Hepatocyte (in vitro differentiated cells): Measurements from ENCODE around the gene VPS45. TPM values are rescaled to one million over a fixed set of nuclear protein-coding genes. Genes with fewer than 3 reads are reported as not detected.
A peak's percentile ranks its signal among the peaks of the same experiment; 100 is the strongest.

ENCODE experiments used
- DNase-seq: peaks from one replicate; pipeline ENCODE4 v3.0.0-alpha.2; 2016; ENCODE audit warnings: low spot score
- H2AFZ ChIP-seq: fragments of 200-600 bp; sonication (generic); 2 replicates; pipeline ENCODE4 v1.6.0; 2016; ENCODE audit warnings: antibody characterized with exemption, mild to moderate bottlenecking
- H3K27ac ChIP-seq: fragments of 200-600 bp; sonication (generic); 2 replicates; pipeline ENCODE4 v1.5.1; 2016; ENCODE audit warnings: mild to moderate bottlenecking
- H3K27me3 ChIP-seq: fragments of 200-600 bp; sonication (generic); 2 replicates; pipeline ENCODE4 v1.6.1; 2016
- H3K36me3 ChIP-seq: fragments of 200-600 bp; sonication (generic); replicated peaks from 2 replicates; pipeline ENCODE4 v1.5.1; 2016; ENCODE audit warnings: low read depth; ENCODE audit not compliant: insufficient read depth
- H3K4me1 ChIP-seq: fragments of 200-600 bp; sonication (generic); 2 replicates; pipeline ENCODE4 v1.5.1; 2016; ENCODE audit warnings: mild to moderate bottlenecking, moderate library complexity; ENCODE audit not compliant: insufficient read depth
- H3K4me2 ChIP-seq: fragments of 200-600 bp; sonication (generic); 2 replicates; pipeline ENCODE4 v1.6.0; 2016
- H3K4me3 ChIP-seq: fragments of 200-600 bp; sonication (generic); 2 replicates; pipeline ENCODE4 v1.5.1; 2016; ENCODE audit warnings: mild to moderate bottlenecking
- H3K79me2 ChIP-seq: fragments of 200-600 bp; sonication (generic); 2 replicates; pipeline ENCODE4 v1.6.0; 2017; ENCODE audit warnings: mild to moderate bottlenecking
- H3K9me2 ChIP-seq: fragments of 200-600 bp; sonication (generic); replicated peaks from 2 replicates; pipeline ENCODE4 v1.6.0; 2017; ENCODE audit warnings: mild to moderate bottlenecking; ENCODE audit not compliant: insufficient read depth
- H3K9me3 ChIP-seq: fragments of 200-600 bp; sonication (generic); 2 replicates; pipeline ENCODE4 v1.5.1; 2016; ENCODE audit warnings: low read depth, mild to moderate bottlenecking
- H4K20me1 ChIP-seq: fragments of 200-600 bp; sonication (generic); 2 replicates; pipeline ENCODE4 v1.6.0; 2016; ENCODE audit warnings: mild to moderate bottlenecking; ENCODE audit not compliant: insufficient read depth, poor library complexity, severe bottlenecking
- CTCF ChIP-seq: fragments of 200-600 bp; sonication (generic); IDR thresholded peaks from 2 replicates; pipeline ENCODE4 v1.5.1; 2016; ENCODE audit warnings: antibody characterized with exemption, mild to moderate bottlenecking; ENCODE audit not compliant: poor library complexity
- EZH2 ChIP-seq: fragments of 200-600 bp; sonication (generic); IDR thresholded peaks from 2 replicates; pipeline ENCODE4 v1.6.1; 2016; ENCODE audit warnings: antibody characterized with exemption, mild to moderate bottlenecking, borderline replicate concordance
- EZH2phosphoT487 ChIP-seq: fragments of 200-600 bp; sonication (generic); IDR thresholded peaks from one replicate; pipeline ENCODE4 v1.6.1; 2018; ENCODE audit warnings: antibody characterized with exemption, mild to moderate bottlenecking, low read depth, moderate library complexity; ENCODE audit not compliant: unreplicated experiment, severe bottlenecking
- whole genome bisulfite sequencing: methylation state at CpG from one replicate; pipeline ENCODE4 v1.1.6; 2016; ENCODE audit warnings: low lambda C conversion rate; ENCODE audit errors: missing lambda C conversion rate; 5-methylcytosine and 5-hydroxymethylcytosine counted together
- polyA plus RNA-seq: library from polyadenylated mRNA; unstranded; fragments of >200 nt; fragmentation: Nextera tagmentation; extraction: Ambion mirVana; gene quantifications from 2 replicates; pipeline ENCODE4 v1.2.1, GENCODE V29; 2016
- total RNA-seq: library from RNA; depleted of rRNA; stranded (reverse); fragments of >200 nt; gene quantifications from 2 replicates; pipeline ENCODE4 v1.2.3, GENCODE V29; 2014

VPS45 gene
- total and polyA plus RNA-seq, 2 experiments from 2014 or later, result 23.8 to 37.1 TPM

GRCh38 chr1:150164224-150164623 is 96.6 kb downstream of the VPS45 start:
- DNase-seq, result no peak
- Histone ChIP-seq H3K4me3 (no peak overlapping the region), H3K4me2 (no peak overlapping the region), H3K4me1 (peaks cover 17% of the 10 kb centered on the region), H3K27ac (peak overlapping the region; percentile 92), H3K9me2 (no peaks in the 10 kb centered on the region), H3K27me3 (no peaks in the 10 kb centered on the region), H2AFZ (no peak overlapping the region), H3K79me2 (no peaks in the 10 kb centered on the region), H3K36me3 (no peaks in the 10 kb centered on the region), H4K20me1 (no peaks in the 10 kb centered on the region), H3K9me3 (no peaks in the 10 kb centered on the region)
- TF ChIP-seq EZH2phosphoT487, result no peak
- TF ChIP-seq EZH2, result no peak
- 92% methylated on average over 5 of the region's 5 CpGs for WGBS

DNA sequence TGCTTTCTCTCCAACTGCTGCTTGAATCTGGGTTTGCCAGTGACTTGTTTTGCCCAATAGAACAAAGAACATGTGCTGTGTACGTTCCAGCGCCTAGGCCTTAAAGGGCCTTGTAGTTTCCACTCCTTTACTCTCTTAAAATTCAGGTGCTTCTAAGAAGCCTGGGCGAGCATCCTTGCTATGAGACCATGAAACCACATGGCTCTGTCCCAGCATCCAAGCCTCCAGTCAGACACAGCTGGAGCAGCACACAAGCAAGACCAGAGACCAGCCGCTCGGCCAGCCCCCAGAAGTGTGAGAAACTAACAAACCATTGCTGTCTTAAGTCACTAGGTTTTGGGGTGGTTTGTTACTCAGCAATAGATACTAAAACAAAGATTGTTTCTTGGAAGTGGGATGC is 97.2 kb downstream of the VPS45 start:
- no peaks in the 10 kb centered on the region for H3K9me3 ChIP-seq
- no peaks in the 10 kb centered on the region for H3K36me3 ChIP-seq

GRCh38 chr1:150165622-150166612 is 98.3 kb downstream of the VPS45 start:
- 72% methylated on average over 14 of the region's 14 CpGs for WGBS
- Histone ChIP-seq H2AFZ (no peak overlapping the region), H3K4me2 (no peak overlapping the region), H3K9me2 (no peaks in the 10 kb centered on the region), H4K20me1 (no peaks in the 10 kb centered on the region), H3K9me3 (no peaks in the 10 kb centered on the region), H3K36me3 (no peaks in the 10 kb centered on the region), H3K79me2 (no peaks in the 10 kb centered on the region), H3K27ac (peak overlapping the region; percentile 13), H3K4me3 (no peak overlapping the region), H3K27me3 (no peaks in the 10 kb centered on the region), H3K4me1 (peaks cover 14% of the 10 kb centered on the region)
- peak; percentile 55 for TF ChIP-seq CTCF
- no peak for TF ChIP-seq EZH2
- no peak for TF ChIP-seq EZH2phosphoT487
- peak; percentile 55 for DNase-seq

More for the DNA sequence above, 97.2 kb downstream of the VPS45 start:
- WGBS, result 95% methylated on average over 5 of the region's 5 CpGs
- DNase-seq, result no peak
- Histone ChIP-seq H2AFZ (no peak overlapping the region), H3K4me1 (peaks cover 17% of the 10 kb centered on the region), H3K4me2 (no peak overlapping the region), H3K27ac (no peak overlapping the region), H4K20me1 (no peaks in the 10 kb centered on the region), H3K27me3 (no peaks in the 10 kb centered on the region), H3K4me3 (no peak overlapping the region), H3K79me2 (no peaks in the 10 kb centered on the region), H3K9me2 (no peaks in the 10 kb centered on the region)
- TF ChIP-seq CTCF (no peak), EZH2 (no peak), EZH2phosphoT487 (no peak)

DNA sequence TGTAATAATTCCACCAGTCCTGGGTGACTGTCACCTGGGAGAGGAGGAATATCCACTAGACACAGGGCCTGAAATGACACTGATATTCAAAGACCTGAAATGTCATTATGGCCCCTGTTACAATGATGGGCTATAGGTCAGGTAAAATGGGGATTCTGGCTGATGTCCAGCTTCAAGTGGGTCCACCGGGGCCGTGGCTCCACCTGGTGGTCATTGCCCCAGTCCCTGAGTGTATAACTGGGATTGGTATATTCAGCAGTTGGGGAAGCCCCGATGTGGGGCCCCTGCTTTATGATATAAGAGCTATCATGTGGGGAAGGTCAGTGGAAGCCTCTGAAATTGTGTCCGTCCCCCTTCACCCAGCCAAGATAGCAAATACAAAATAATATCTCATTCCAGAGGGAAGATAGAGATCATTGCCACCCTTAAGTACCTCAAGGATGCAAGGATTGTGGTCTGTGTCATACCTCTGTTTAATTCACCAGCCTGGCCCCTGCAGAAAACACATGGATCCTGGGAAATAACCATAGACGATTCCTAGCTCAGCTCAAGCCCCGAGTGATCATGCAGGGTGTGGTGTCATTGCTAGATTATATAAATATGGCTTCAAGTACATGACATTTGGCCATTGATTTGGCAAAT is 101.5 kb downstream of the VPS45 start:
- Histone ChIP-seq H3K79me2 (no peaks in the 10 kb centered on the region), H2AFZ (no peak overlapping the region), H3K4me1 (no peaks in the 10 kb centered on the region), H3K27ac (no peak overlapping the region), H3K4me3 (no peak overlapping the region), H3K27me3 (no peaks in the 10 kb centered on the region), H3K9me3 (no peaks in the 10 kb centered on the region), H3K9me2 (no peaks in the 10 kb centered on the region), H4K20me1 (no peaks in the 10 kb centered on the region), H3K4me2 (no peak overlapping the region), H3K36me3 (no peaks in the 10 kb centered on the region)
- 38% methylated on average over 6 of the region's 6 CpGs for WGBS
- no peak for TF ChIP-seq EZH2
- peak; percentile 81 for TF ChIP-seq CTCF
- DNase-seq, result peak; percentile 87
